HG03060 (cell line): Measurements from ENCODE around the gene CFD.
"Not testable (repeated sequence)": the region's sequence is repeated elsewhere in the genome, so short reads cannot be mapped to it uniquely, and the experiment has no call there.

Experiments used
- ATAC-seq: cut with Tn5 transposase; IDR thresholded peaks from one replicate; pipeline ENCODE4 v1.9.1; 2021; ENCODE audit warnings: low read depth, moderate number of reproducible peaks; ENCODE audit not compliant: unreplicated experiment

The CFD gene

DNA sequence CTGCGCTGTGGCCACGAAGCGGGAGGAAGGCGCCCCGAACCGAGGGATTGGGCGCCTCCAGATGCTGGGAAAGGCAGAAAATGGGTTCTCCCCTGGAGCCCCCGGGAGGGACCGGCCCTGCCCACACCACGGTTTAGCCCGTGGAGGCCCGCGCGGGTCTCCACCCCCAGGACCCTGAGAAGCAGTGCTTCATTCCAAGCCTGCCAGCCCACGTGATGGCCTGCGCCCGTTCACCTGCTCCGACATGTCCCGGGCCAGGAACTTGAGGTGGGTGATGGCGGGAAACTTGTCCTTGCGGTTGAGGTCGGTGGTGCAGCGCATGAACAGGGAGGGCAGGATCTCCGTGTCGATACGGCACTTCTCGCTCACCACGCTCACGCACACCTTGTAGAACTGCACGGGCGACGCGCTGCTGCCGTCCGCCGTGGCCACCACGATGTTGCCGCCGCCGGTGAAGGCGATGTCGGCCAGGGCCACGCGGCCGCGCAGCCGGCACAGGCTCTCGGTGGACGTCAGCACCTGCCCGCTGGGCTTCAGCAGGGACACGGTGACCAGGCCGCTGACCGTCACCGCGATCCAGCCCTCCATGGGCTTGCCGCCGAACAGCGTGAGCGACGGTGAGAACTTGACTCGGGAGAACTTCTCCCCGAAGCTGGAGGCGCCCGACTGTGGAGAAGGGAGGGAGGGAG is 26.2 kb downstream of the CFD start:
- ATAC-seq: no peak

DNA sequence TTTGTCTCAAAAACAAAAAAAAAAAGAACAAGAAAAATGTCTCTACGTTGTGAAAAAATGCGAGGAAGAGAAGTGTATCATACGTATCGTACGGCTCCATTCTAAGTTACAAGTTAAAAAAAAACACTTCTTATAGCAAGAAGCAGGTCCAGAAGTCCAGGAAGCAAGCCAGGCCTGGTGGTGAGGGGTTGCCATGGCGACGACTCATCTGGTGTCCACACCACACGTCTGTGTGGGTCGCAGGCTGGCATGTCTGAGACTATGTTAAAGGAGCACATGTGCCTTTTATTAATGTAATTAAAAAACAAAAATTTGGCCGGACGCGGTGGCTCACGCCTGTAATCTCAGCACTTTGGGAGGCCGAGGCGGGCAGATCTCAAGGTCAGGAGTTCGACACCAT is 27.6 kb downstream of the CFD start:
- no peak for ATAC-seq

DNA sequence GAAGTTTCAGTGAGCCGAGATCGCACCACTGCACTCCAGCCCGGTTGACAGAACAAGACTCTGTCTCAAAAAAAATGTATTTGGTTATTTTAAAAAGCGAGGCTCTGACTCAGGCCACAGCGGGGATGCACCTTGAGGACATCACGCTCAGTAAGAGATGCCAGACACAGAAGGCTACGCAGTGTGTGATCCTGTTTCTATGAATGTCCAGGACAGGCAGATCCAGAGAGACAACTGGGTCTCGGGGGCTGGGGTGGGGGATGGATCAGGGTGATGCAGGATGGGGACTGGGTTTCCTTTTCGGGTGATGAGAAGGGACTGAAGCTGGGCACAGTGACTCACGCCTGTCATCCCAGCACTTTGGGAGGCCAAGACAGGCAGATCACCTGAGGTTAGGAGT is 28.1 kb downstream of the CFD start:
- no peak for ATAC-seq

DNA sequence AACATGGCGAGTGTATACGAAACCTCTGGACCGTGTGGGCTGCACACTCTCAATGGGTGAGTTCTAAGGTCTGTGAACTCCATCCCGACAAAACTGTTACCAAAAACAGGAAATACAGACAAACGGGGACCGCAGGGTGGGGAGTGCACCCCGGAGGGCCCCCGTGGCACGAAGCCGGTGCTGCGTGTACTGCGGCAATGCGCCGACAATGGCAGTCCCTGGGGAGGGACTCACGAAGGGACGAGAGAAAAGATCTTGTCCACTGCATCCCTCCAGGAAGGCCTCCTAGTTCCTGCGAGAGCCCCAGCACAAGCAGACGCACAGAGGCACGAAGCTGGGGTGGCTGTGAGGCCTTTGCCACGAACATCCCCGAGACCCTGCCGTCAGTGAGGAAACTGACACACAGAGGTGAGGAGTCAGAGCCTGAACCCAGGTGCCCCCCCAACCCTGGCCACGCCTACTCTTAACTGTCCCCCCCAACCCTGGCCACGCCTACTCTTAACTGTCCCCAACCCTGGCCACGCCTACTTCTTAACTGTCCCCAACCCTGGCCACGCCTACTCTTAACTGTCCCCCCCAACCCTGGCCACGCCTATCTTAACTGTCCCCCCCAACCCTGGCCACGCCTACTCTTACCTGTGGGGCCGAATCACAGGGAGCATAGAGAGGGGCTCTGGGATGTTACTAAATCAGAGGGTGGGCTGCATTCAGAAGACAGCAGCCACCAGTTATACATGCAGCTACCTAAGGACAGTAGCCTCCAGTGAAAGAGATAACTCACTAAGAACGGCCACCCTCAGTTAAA is 29.3 kb downstream of the CFD start:
- ATAC-seq: no peak

DNA sequence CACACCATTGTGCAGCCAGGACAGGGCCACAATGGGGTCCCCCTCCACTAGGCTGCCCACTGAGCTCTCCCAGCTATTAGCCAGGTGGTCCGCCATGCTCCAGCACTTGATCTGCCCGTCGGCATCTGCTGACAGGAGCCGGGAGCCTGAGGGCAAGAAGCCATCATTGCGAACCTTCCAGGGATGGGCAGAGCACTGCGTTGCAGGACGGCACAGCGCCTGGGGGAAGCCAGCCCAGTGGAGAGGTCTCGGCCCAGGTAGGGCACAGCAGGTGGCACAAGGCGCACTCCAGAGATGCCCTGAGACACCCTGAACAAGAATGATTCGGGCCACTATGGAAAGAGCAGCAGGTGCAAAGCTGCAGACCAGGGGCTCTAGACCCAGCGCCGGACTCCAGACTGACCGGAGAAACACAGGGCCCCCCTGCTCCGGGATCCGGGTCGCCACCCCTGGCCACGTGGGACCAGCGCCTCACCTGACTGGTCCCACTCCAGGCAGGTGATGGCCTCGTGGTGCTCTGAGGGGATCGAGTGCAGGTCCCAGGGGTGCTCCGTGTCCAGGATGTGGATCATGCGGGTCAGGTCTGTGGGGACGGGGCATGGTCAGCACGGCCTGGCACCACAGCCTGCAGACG is 30.3 kb downstream of the CFD start:
- ATAC-seq: no peak

DNA sequence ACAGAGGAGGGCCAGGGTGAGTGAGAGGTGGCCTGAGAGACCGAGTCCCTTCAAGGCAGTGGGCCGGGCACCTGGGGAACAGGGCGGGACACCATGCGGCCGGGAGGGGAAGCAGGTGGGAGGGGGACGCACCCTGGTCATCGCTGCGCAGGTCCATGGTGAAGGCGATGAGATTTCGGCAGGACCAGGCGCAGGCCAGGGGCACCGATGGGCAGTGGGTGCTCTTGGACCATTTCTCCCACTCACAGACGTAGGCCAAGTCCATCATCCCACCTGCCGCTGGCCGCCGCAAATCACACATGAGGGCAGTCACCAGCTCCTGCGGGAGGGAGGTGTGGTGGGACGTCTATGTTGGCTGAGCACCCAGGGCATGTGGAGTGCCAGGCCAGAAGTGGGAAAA is 31.4 kb downstream of the CFD start:
- ATAC-seq: no peak

DNA sequence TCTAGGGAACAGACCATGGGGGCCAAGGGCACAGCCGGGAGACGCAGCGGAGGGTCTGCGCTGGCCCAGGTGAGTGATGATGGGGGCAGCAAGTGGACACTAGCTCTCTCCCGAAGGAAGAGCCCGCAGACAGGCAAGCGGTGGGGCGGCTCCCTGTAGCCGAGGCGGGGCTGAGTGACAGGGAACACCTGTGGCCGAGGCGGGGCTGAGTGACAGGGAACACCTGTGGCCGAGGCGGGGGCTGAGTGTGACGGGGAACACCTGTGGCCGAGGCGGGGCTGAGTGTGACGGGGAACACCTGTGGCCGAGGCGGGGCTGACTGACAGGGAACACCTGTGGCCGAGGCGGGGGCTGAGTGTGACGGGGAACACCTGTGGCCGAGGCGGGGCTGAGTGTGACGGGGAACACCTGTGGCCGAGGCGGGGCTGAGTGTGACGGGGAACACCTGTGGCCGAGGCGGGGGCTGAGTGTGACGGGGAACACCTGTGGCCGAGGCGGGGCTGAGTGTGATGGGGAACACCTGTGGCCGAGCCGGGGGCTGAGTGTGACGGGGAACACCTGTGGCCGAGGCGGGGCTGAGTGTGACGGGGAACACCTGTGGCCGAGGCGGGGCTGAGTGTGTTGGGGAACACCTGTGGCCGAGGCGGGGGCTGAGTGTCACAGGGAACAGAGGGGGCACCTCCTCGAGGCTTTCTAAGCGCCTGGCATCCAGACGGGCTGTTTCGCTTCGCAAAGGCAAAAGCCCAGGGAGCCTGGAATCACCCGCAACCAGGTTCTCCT is 32.1 kb downstream of the CFD start:
- not testable (repeated sequence) for ATAC-seq

DNA sequence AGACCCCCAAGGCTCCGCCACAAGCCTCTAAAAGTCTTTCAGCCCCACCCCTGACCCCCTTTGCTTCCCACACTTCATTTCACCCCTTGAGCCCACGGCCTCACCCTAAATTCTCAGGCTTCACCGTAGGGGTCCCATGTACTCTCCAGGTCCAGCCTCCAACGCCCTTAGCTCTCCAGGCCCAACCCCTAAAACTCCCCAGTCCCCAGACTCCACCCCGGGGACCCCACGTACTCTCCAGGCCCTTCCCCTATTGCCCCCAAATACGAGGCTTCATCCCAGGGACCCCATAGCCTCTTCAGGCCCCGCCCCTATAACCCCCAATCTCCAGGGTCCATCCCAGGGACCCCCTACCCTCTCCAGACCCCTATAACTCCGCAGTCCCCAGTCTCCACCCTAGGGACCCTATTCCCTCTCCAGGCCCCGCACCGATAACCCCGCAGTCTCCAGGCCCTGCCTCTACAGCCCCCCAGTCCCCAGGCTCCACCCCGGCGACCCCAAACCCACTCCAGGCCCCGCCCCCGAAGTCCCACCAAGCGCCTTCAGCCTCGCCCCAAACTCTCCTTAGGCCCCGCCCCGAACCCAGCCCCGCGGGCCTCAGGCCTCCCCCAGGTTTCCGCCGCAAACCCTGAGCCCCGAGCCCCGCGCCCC is 32.9 kb downstream of the CFD start:
- ATAC-seq: no peak

DNA sequence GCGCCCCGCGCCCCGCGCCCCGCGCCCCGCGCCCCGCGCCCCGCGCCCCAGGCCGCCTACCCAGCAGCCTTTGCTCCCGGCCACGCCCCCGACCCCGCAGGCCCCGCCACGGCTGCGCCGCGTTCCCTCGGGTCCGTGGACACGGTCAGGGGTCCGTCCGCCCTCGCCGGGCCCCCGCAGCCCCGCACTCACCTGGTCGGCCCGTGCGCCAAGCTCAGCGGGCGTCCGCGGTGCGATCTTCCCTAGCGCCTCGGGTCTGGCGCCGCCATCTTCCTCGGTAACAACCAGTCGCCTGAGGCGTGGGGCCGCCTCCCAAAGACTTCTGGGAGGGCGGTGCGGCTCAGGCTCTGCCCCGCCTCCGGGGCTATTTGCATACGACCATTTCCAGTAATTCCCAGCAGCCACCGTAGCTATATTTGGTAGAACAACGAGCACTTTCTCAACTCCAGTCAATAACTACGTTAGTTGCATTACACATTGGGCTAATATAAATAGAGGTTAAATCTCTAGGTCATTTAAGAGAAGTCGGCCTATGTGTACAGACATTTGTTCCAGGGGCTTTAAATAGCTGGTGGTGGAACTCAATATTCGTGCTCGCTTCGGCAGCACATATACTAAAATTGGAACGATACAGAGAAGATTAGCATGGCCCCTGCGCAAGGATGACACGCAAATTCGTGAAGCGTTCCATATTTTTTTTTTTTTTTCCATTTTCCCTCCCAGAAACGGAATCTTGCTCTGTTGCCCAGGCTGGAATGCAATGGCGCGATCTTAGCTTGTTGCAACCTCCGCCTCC is 33.6 kb downstream of the CFD start, which contains the start of the genes MED16 and RNU6-9:
MED16 (minus strand) TSS at position 294 of the 796 bp plus-strand sequence. CDS start 2,056 bp downstream, outside the sequence.
RNU6-9 (plus strand) TSS at position 591 of the 796 bp plus-strand sequence.
- peak; percentile 70 for ATAC-seq

DNA sequence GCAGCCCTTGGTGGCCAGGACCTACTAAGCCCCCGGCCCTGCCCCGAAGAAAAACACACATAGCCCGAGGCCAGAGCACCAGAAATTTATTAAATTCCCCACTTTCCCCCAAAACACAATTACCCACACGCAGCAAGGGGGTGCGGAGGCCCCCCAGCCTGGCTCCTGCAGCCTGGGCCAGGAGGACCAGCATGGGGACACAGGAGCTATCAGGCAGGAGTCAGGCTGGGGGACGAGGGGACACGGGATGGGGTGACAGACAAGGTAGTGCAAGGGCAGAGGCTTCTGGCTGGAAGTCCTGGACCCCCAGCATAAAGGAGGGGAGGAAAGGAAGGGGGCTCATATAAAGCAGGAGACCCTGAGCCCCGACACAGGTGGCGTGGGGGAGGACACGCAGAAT is 37.0 kb downstream of the CFD start:
- no peak for ATAC-seq

DNA sequence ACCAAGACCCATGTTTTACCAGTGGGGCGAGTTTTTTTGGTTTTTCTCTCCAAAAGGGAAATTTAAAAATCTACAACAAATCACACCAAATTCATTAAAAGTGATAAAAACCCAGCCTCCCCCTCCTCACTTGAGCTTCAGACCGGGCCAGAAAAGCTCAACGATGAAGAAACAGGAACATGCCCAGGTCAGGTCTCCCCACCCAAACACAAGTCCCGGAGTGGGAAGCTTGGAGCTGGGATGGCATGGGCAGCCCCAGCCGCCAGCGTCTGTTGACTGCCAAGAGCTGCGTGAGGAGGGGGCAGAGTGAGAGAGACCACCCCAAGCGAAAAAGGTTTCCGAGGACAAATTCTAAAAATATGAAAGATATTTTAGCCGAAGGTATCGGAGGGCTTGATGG is 37.5 kb downstream of the CFD start:
- ATAC-seq: no peak

DNA sequence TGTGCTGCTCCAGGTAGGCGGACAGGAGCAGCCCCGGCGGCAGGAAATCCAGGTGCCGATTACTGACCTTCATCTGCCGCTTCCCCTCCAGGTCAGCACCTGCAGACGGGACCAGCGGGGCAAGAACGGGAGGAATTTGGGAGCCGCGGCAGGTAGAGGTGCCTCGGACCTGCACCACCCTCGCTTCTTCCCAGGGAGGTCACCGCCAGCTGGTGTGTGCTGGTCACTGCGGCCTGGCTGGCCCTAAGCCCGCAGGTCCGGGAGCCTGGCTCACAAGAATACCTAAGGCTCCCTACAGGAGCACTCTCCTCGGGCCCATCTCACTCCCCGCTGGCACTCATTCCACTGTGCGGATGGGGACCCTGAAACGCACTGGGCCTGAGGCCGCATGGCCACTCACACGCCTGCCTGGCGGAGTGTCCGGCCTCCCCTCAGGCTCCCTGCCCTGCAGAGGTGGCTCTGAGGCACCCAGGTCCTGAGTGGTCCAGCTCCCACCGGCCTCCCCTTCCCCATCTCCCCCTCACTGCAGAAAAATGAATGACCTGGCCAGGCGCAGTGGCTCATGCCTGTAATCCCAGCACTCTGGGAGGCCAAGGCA is 38.1 kb downstream of the CFD start:
- ATAC-seq: no peak

DNA sequence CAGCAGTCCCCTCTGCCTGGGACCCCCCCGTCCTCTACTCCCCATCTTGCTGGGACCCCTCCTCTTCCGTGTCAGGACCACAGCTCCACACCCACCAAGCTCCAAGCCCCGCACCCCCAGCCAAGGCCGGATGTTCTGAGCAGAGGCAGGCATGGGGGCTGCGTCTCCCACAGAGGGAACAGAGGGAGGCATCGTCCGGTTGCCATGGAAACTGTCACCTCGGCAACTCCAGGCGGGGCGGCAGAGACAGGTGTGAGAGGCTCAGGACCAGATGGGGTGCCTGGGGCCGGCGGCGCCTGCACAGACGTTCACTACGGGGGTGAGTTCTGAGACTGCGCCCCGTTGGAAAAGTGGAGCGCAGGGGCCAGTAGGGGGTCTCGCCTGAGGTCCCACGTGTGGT is 39.2 kb downstream of the CFD start:
- ATAC-seq: no peak

DNA sequence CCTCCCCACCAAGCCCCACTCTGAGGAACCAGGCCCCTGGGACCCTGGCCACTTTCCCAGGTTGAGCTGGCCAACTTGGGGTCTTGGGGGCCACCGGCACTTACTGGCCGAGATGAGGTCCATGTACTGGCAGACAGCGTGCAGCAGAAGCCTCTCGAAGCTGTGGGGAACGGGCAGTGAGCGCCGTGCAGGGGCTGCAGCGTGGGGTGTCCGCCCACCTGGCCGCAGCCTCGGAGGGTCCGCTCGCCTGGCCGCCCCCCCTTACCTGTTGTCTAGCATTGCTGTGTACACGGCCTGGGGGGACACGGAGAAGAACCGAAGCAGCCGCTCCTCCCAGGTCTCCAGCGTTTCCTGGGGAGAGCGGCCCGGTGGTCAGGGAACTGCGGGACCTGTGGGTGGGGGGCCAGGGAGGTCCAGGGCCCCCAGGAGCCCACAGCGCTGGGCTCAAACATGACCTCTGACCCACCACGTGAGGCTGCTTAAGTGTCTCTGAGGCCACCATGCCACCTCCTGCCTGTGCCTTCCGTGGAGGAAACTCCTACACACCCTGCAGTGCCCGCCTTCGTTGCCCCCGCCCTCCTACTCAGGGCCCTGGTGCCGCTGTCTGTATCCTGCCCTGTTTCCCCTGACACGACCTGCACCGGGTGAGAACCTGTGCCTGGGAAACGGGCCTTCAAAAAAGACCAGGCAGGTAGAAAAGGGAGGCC is 40.0 kb downstream of the CFD start:
- no peak for ATAC-seq

DNA sequence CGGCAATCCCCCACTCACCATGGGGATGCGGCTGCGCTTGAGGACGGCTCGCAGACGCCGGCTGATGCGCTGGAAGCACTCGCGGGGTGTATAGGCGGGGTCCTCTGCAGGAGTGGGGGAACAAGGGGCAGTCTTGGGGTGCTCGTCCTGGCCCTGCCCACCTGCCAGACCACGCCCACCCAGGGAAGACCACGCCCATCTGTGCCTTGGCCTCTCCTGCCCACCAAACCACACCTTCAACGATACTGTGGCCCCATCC is 40.5 kb downstream of the CFD start:
- ATAC-seq: no peak

DNA sequence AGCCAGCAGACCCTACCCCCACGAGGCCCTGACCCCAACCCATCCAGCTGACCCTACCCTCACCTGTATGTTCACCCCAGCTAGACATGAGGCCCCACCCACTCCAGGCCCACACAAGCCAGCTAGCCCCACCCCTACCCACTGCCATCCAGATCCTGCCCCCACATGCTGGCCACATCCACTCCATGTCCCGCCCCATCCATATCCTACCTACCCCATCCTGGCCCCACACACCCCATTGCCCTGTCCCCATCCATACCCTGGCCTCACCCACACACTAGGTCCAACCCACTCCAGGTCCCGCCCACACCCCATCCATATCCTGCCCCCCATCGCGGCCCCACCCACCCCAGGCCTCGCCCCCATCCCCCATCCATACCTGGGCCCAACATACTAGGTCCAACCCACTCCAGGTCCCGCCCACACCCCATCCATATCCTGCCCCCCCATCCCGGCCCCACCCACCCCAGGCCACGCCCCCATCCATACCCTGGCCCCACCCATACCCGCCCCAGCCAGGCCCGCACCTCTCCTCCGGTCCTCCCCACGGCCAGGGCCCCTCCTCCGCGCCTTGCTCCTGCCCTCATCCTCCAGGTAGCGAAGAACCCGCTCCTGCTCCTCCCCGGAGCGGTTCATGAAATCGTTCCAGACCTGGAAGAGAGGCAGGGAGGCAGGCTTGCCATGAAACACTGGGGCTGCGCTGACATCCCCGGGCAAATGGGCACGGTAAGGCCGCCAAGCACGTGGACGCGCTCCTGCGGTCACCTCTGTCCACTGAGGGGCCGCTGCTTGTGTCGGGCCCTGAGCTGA is 41.0 kb downstream of the CFD start:
- no peak for ATAC-seq

DNA sequence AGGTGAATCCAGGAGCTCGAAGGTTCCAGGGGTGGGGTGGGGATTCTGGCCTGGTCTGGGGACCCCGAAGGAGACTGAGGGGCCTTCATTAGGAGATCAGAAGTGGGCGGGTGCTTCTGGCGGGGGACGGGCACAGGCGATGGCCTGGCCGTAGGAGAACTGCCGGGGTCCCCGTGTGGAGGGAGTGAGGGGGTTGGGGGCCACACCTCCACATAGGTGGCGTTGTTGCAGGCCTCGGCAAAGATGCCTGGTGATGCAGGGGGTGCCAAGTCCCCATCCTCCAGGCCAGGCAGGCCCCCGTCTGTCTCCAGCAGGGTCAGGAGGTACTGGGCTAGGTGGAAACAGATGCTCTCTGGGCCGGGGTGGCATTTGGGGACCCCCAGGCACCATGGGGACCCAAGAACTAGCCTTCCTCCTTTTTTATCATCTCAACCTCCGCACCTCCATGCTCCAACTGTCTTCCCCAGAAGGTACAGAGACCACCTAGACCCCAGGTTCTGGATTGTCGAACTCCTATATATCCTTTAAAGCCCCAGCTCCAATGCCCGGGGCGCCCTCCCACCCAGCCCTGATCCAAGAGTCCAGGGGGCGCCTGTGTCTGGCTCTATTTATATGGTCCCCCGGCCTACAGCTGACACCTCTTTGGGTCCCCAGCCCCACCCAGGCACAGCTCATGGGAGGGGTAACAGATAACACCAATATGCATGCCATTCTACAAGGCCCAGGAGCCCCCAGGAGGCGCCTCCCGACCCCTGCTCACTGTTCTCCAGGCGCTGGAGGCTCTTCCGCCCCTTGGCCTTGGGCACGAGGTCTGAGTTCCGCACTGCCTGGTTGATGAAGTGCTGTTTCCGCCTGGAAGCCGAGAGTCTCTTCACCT is 42.0 kb downstream of the CFD start:
- no peak for ATAC-seq
